ENCODE measurements around the gene WDPCP. TPM values are rescaled to one million over a fixed set of nuclear protein-coding genes. Genes with fewer than 3 reads are reported as not detected.

WDPCP gene
- total RNA-seq, 4 donors from 2014 or later = 7.2 to 47.3 (median 13.0) TPM

- Histone ChIP-seq H3K4me3 (no peak overlapping the region), H3K27ac (no peak overlapping the region), H3K9me3 (peaks cover 0 to 6% (median 3%) of the 10 kb centered on the region in 3 donors), H3K27me3 (no peaks in the 10 kb centered on the region), H3K4me1 (no peaks in the 10 kb centered on the region), H3K36me3 (no peaks in the 10 kb centered on the region)
- in situ Hi-C loops (cut with MboI; ENCODE audit: low sequenced_read_pairs in 4 of 4) = no loop called here
- no peak for TF ChIP-seq CTCF (IDR thresholded peaks at IDR 0.05 in 4 of 5, conservative IDR thresholded peaks at IDR 0.05 in 1 of 5)
- TF ChIP-seq POLR2A (IDR thresholded peaks at IDR 0.05) = no peak
- ATAC-seq = no peak
- intact Hi-C loops (cut with DNase I; ENCODE audit: low total_unique reads) = no loop called here
- DNase-seq = no peak
Observed at GRCh38 chr2:63099032-63099431, 489.2 kb downstream of the WDPCP start.

GRCh38 chr2:63096491-63096890 is 491.8 kb downstream of the WDPCP start:
- intact Hi-C loops (cut with DNase I; ENCODE audit: low total_unique reads) = no loop called here
- no peaks in the 10 kb centered on the region for H3K36me3 ChIP-seq
- ATAC-seq (no peak), DNase-seq (no peak)
- no peaks in the 10 kb centered on the region for H3K27me3 ChIP-seq
- peaks cover 0 to 3% (median 0%) of the 10 kb centered on the region in 3 donors for H3K9me3 ChIP-seq
- H3K27ac ChIP-seq = no peak overlapping the region
- no peaks in the 10 kb centered on the region for H3K4me1 ChIP-seq
- in situ Hi-C loops (cut with MboI; ENCODE audit: low sequenced_read_pairs in 4 of 4) = no loop called here
- no peak overlapping the region for H3K4me3 ChIP-seq
- no peak for TF ChIP-seq CTCF (IDR thresholded peaks at IDR 0.05 in 4 of 5, conservative IDR thresholded peaks at IDR 0.05 in 1 of 5)
- TF ChIP-seq POLR2A (IDR thresholded peaks at IDR 0.05) = no peak

GRCh38 chr2:63093502-63093901 is 494.8 kb downstream of the WDPCP start:
- H3K9me3 ChIP-seq = no peaks in the 10 kb centered on the region
- no peaks in the 10 kb centered on the region for H3K4me1 ChIP-seq
- H3K27me3 ChIP-seq = no peaks in the 10 kb centered on the region
- in situ Hi-C loops (cut with MboI; ENCODE audit: low sequenced_read_pairs in 4 of 4) = no loop called here
- DNase-seq = no peak
- ATAC-seq = no peak
- TF ChIP-seq CTCF (IDR thresholded peaks at IDR 0.05 in 4 of 5, conservative IDR thresholded peaks at IDR 0.05 in 1 of 5) (no peak), POLR2A (IDR thresholded peaks at IDR 0.05) (no peak)
- H3K36me3 ChIP-seq = no peaks in the 10 kb centered on the region
- no peak overlapping the region for H3K4me3 ChIP-seq
- no peak overlapping the region for H3K27ac ChIP-seq
- intact Hi-C loops (cut with DNase I; ENCODE audit: low total_unique reads) = no loop called here

GRCh38 chr2:63092857-63093256 is 495.4 kb downstream of the WDPCP start:
- Histone ChIP-seq H3K9me3 (no peaks in the 10 kb centered on the region), H3K27me3 (no peaks in the 10 kb centered on the region), H3K27ac (no peak overlapping the region), H3K4me3 (no peak overlapping the region), H3K4me1 (no peaks in the 10 kb centered on the region), H3K36me3 (no peaks in the 10 kb centered on the region)
- DNase-seq (no peak), ATAC-seq (no peak)
- in situ Hi-C loops (cut with MboI; ENCODE audit: low sequenced_read_pairs in 4 of 4) = no loop called here
- no peak for TF ChIP-seq POLR2A (IDR thresholded peaks at IDR 0.05)
- intact Hi-C loops (cut with DNase I; ENCODE audit: low total_unique reads) = no loop called here

GRCh38 chr2:63092401-63092800 is 495.9 kb downstream of the WDPCP start:
- ATAC-seq = no peak
- no peak for DNase-seq
- Histone ChIP-seq H3K27ac (no peak overlapping the region), H3K9me3 (no peaks in the 10 kb centered on the region), H3K27me3 (no peaks in the 10 kb centered on the region), H3K36me3 (no peaks in the 10 kb centered on the region), H3K4me3 (no peak overlapping the region), H3K4me1 (no peaks in the 10 kb centered on the region)
- in situ Hi-C loops (cut with MboI; ENCODE audit: low sequenced_read_pairs in 4 of 4) = no loop called here
- TF ChIP-seq POLR2A (IDR thresholded peaks at IDR 0.05) = no peak
- no peak for TF ChIP-seq CTCF (IDR thresholded peaks at IDR 0.05 in 4 of 5, conservative IDR thresholded peaks at IDR 0.05 in 1 of 5)
- intact Hi-C loops (cut with DNase I; ENCODE audit: low total_unique reads) = no loop called here

Measured in gastrocnemius medialis (tissue), 4 donors.